Endothelial cell of umbilical vein (primary cell): ENCODE data around the gene EEF1A1. TPM values are rescaled to one million over a fixed set of nuclear protein-coding genes. Genes with fewer than 3 reads are reported as not detected.

Experiments used
- BruUV-seq: library from RNA; stranded (reverse); fragments of 400-500 nt; replicated peaks from 2 replicates; lab custom pipeline; 2021; lab: Mats Ljungman, UMichigan
- CTCF ChIA-PET: fragments of 300-600, 350-600 bp; sonication (Branson Sonifier 250); formaldehyde crosslinking; loops from one replicate; lab custom pipeline; 2021; ENCODE audit warnings: antibody characterized with exemption, inconsistent platforms; lab: Charles Lee
- POLR2A ChIA-PET: fragments of 300-600, 350-600 bp; sonication (Branson Sonifier 250); formaldehyde crosslinking; loops from one replicate; lab custom pipeline; 2021; ENCODE audit warnings: antibody characterized with exemption, inconsistent platforms; lab: Charles Lee
- DNase-seq: peaks from one replicate; pipeline ENCODE4 v3.0.0-alpha.2; 2011; ENCODE audit warnings: low read depth, low spot score
- FAIRE-seq: peaks from 2 replicates; lab custom pipeline; 2011; peaks lifted over from hg19 to GRCh38; lab: Jason Lieb, UNC
- H2AFZ ChIP-seq: 2 replicates; pipeline ENCODE4 v1.6.0; 2012; ENCODE audit warnings: low read depth, low read length, control low read depth, inconsistent platforms
- H3K27ac ChIP-seq: 2 replicates; pipeline ENCODE4 v1.5.1; 2011; ENCODE audit warnings: low read depth, mild to moderate bottlenecking, control low read depth, low read length, moderate library complexity; ENCODE audit not compliant: insufficient read depth
- H3K27me3 ChIP-seq, 2 experiments: 2 replicates each; pipeline versions ENCODE4 v1.6.0 to v1.6.1; 2011; ENCODE audit warnings: low read length in 2 of 2, mixed read lengths in 1 of 2; ENCODE audit not compliant: control insufficient read depth in 2 of 2, insufficient read depth in 2 of 2
- H3K36me3 ChIP-seq, 2 experiments: 2 replicates in 1 of 2; 3 replicates in 1 of 2; pipeline ENCODE4 v1.5.1; 2011; ENCODE audit warnings: low read length in 2 of 2, mild to moderate bottlenecking in 1 of 2, moderate library complexity in 1 of 2; ENCODE audit not compliant: control insufficient read depth in 2 of 2, insufficient read depth in 2 of 2; ENCODE audit errors: extremely low read depth in 1 of 2
- H3K4me1 ChIP-seq: 3 replicates; pipeline ENCODE4 v1.5.1; 2011; ENCODE audit warnings: mild to moderate bottlenecking, low read length; ENCODE audit not compliant: control insufficient read depth, insufficient read depth; ENCODE audit errors: extremely low read depth
- H3K4me2 ChIP-seq: 2 replicates; pipeline ENCODE4 v1.6.1; 2011; ENCODE audit warnings: low read length, control low read depth, mixed read lengths; ENCODE audit not compliant: insufficient read depth
- H3K4me3 ChIP-seq, 3 experiments: fragments of 200-600 bp in 1 of 3; sonication (generic), shearing (Covaris generic) in 1 of 3; replicated peaks in 1 of 3; 2 replicates each; pipeline ENCODE4 v1.5.1; 2011 to 2016; ENCODE audit warnings: control low read depth in 3 of 3, low read length in 3 of 3, mild to moderate bottlenecking in 2 of 3, inconsistent platforms in 1 of 3, low read depth in 1 of 3, moderate library complexity in 1 of 3; ENCODE audit not compliant: insufficient read depth in 1 of 3
- H3K79me2 ChIP-seq: 2 replicates; pipeline ENCODE4 v1.6.0; 2012; ENCODE audit warnings: low read length, inconsistent platforms; ENCODE audit not compliant: control insufficient read depth, insufficient read depth
- H3K9ac ChIP-seq: replicated peaks from 2 replicates; pipeline ENCODE3; 2011; ENCODE audit warnings: low read length, control low read depth; ENCODE audit not compliant: insufficient read depth; ENCODE audit errors: extremely low read depth
- H3K9me1 ChIP-seq: replicated peaks from 3 replicates; pipeline ENCODE4 v1.6.0; 2011; ENCODE audit warnings: mild to moderate bottlenecking, low read length; ENCODE audit not compliant: control insufficient read depth, insufficient read depth; ENCODE audit errors: extremely low read depth
- H3K9me3 ChIP-seq: replicated peaks from 2 replicates; pipeline ENCODE4 v1.5.1; 2012; ENCODE audit warnings: low read length, inconsistent platforms; ENCODE audit not compliant: control insufficient read depth, insufficient read depth
- H4K20me1 ChIP-seq: replicated peaks from 2 replicates; pipeline ENCODE3; 2011; ENCODE audit warnings: mild to moderate bottlenecking, low read length; ENCODE audit not compliant: control insufficient read depth, insufficient read depth; ENCODE audit errors: extremely low read depth
- JUN ChIP-seq: IDR thresholded peaks from 2 replicates; pipeline ENCODE4 v1.6.1; 2011; ENCODE audit warnings: borderline replicate concordance, low read depth; ENCODE audit not compliant: insufficient read length, insufficient read depth
- dilution Hi-C: fragments of 300-500 bp; cut with MboI; formaldehyde crosslinking; loops from one replicate; pipeline ENCODE4 v1.15.0; 2019; ENCODE audit warnings: low sequenced_read_pairs; ENCODE audit not compliant: extremely low pct_ligation_motif_present
- intact Hi-C: fragments of 100-400 bp; cut with micrococcal nuclease; formaldehyde crosslinking; loops from one replicate; pipeline ENCODE4 v1.10.0; 2022
- polyA plus RNA-seq, 4 experiments: library from polyadenylated mRNA; depleted of rRNA in 3 of 4; stranded (reverse) in 3 of 4; unstranded in 1 of 4; fragments of >200 nt; gene quantifications; 2 replicates each; pipeline versions ENCODE4 v1.2.1 to v1.2.3, GENCODE V29; 2011 to 2012; ENCODE audit warnings: missing spikeins in 1 of 4
- small RNA-seq: library from RNA; depleted of rRNA; stranded (forward); fragments of <200 nt; gene quantifications from one replicate; pipeline ENCODE3, GENCODE V24; 2012; ENCODE audit warnings: low replicate concordance, low read depth; ENCODE audit not compliant: insufficient read depth, insufficient read length
- total RNA-seq: library from RNA; stranded (reverse); gene quantifications from 2 replicates; pipeline ENCODE4 v1.2.3, GENCODE V29; 2021

The EEF1A1 gene
- total and polyA plus RNA-seq, 2 donors (not counting 3 experiments of a cell fraction or from before 2014, with no cell fraction given), result 9,186 to 11,104 TPM

- Histone ChIP-seq H3K4me3 (no peak overlapping the region), H3K4me1 (no peaks in the 10 kb centered on the region), H3K27me3 (no peaks in the 10 kb centered on the region), H3K79me2 (no peaks in the 10 kb centered on the region), H3K4me2 (no peak overlapping the region), H2AFZ (no peak overlapping the region), H3K9me1 (no peaks in the 10 kb centered on the region), H4K20me1 (no peaks in the 10 kb centered on the region), H3K9ac (no peak overlapping the region), H3K27ac (no peak overlapping the region), H3K9me3 (no peaks in the 10 kb centered on the region), H3K36me3 (peaks cover 2 to 13% of the 10 kb centered on the region in 2 experiments)
- intact Hi-C loops (no loop called here), dilution Hi-C loops (no loop called here)
- FAIRE-seq (no peak), DNase-seq (no peak)
- CTCF ChIA-PET, result interaction anchor here (1.0 to 1.4 kb wide), 3 partner anchors 10 to 181 kb away, joined by 3 to 5 read pairs (median 3); partner anchors contain the start of gene MTO1
- no peak for TF ChIP-seq JUN
- BruUV-seq, result no TSS peak
- POLR2A ChIA-PET, result no interaction called here
Measured at GRCh38 chr6:73471686-73472290, 49.0 kb downstream of the EEF1A1 start.

Small RNA genes lying within 50 kb of the gene (small RNA-seq; reads per million reads assigned to genes)
- gene AL603910.2 (not detected), gene RN7SL827P (not detected)

Other genes with a start within 250 kb of the EEF1A1 start
- not detected in 2 replicates for gene DPPA5, start 166.8 kb downstream of the EEF1A1 start, total RNA-seq
- not detected in 2 replicates for gene DPPA5, start 166.8 kb downstream of the EEF1A1 start, polyA plus RNA-seq
- gene KHDC3L, start 158.4 kb downstream of the EEF1A1 start, total RNA-seq, result not detected in 2 replicates
- gene KHDC3L, start 158.4 kb downstream of the EEF1A1 start, polyA plus RNA-seq, result not detected in 2 replicates
- gene OOEP, start 151.1 kb downstream of the EEF1A1 start, total RNA-seq, result not detected in 2 replicates
- gene OOEP, start 151.1 kb downstream of the EEF1A1 start, polyA plus RNA-seq, result 0.19 and 0.21 TPM in 2 replicates
- 0.92 and 0.95 TPM in 2 replicates for gene DDX43, start 126.2 kb downstream of the EEF1A1 start, total RNA-seq
- gene DDX43, start 126.2 kb downstream of the EEF1A1 start, polyA plus RNA-seq, result 1.2 TPM in 2 replicates
- 7.3 and 7.4 TPM in 2 replicates for gene CGAS, start 68.7 kb downstream of the EEF1A1 start, total RNA-seq
- 1.6 and 1.9 TPM in 2 replicates for gene CGAS, start 68.7 kb downstream of the EEF1A1 start, polyA plus RNA-seq
- 24.8 and 25.1 TPM in 2 replicates for gene MTO1, start 59.3 kb downstream of the EEF1A1 start, total RNA-seq
- 10.7 and 12.6 TPM in 2 replicates for gene MTO1, start 59.3 kb downstream of the EEF1A1 start, polyA plus RNA-seq
- 15.2 and 17.6 TPM in 2 replicates for gene SLC17A5, start 133.0 kb upstream of the EEF1A1 start, total RNA-seq
- gene SLC17A5, start 133.0 kb upstream of the EEF1A1 start, polyA plus RNA-seq, result 16.9 and 18.7 TPM in 2 replicates
- gene CD109, start 175.2 kb upstream of the EEF1A1 start, total RNA-seq, result 86.2 and 107 TPM in 2 replicates
- gene CD109, start 175.2 kb upstream of the EEF1A1 start, polyA plus RNA-seq, result 26.3 and 33.9 TPM in 2 replicates